ENCODE measurements around the gene RASGEF1C.

The RASGEF1C gene

DNA sequence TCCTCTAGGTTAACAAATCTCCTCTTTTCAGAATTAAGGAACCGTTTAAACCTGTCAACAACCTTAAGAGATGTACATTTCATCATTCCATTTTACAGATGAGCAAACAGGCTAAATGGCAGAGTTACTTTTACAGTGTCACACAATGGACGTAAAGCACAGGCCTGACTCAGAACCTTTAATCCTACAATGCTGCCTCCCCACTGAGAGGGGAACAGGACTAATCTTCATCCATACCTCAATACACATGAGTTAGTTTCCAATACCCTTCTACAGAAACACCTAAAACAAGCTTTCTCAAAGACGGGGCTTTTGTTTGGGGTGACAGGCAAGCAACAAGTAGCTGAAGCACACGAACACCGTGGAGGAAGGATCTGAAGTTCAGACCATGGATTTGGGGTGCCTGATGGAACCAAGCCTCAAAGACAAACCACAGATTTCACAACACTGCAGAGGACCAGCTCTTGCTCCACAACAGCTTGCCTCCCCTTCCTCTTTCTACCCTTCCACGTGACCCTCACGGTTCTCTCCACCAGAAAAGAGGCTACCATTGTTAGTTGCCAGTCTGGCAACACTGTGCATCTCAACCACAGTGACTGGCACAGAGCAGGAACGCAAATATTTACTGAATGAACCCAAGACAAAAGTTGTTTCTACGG lies 139.3 kb downstream of the RASGEF1C start:
- Mint-ChIP-seq H3K4me1 (ENCODE audit: low read depth) (peaks cover 10% of the 10 kb centered on the region), H3K27ac (no peak overlapping the region), H3K9me3 (peaks cover 11% of the 10 kb centered on the region), H3K4me3 (peak overlapping the region; percentile 26), H3K36me3 (ENCODE audit: low read depth) (peaks cover 1% of the 10 kb centered on the region), H3K27me3 (ENCODE audit: low read depth) (peaks cover 52% of the 10 kb centered on the region)

DNA sequence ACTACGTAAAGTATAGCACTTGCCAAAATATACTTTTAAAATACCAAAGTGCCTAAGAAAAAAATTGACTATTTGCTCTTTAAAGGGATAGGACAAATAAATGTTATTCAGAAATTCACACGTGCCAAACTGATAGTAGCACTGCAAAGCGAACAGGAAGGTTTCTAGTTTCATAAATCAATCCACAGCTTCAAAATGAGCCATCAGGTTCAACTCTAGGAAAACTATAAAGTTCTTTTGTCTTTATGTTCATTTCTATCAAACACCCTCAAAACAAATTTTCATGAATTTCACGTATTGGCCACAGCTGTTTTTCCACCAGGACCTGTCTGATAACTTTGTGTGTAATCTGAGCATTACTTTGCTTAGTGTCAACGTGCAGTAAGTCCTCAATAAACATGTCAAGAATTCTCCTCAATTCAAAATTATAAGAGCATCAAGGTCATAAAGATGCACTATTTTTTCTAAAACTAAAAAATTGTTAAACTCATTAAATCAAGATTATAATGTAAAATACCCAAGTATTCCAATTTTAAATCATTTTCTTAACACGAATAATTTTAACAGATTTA lies 140.4 kb downstream of the RASGEF1C start:
- H3K4me3 Mint-ChIP-seq = no peak overlapping the region
- peaks cover 42% of the 10 kb centered on the region for H3K27me3 Mint-ChIP-seq (ENCODE audit: low read depth)
- peaks cover 10% of the 10 kb centered on the region for H3K4me1 Mint-ChIP-seq (ENCODE audit: low read depth)
- H3K36me3 Mint-ChIP-seq (ENCODE audit: low read depth) = peaks cover 1% of the 10 kb centered on the region
- peaks cover 8% of the 10 kb centered on the region for H3K9me3 Mint-ChIP-seq
- H3K27ac Mint-ChIP-seq = no peak overlapping the region

DNA sequence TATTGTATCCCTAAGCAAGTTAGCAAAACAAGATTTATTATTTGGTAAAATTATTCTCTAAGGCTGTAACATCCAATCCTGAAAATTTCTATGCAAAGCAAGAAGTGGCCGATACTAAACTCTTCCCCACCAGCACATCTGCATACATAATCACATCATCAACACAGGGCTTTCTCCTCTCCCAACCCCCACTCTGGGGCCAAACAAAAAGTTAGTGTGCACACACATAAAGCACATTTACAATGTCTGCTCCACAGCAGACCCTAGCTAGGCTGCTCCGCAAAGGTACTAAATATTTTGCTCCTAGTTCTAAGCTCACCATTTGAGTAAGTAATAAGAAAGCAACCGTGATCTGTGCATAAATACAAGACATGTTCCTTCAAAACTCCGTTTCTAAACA lies 141.0 kb downstream of the RASGEF1C start:
- H3K4me1 Mint-ChIP-seq (ENCODE audit: low read depth) = peaks cover 10% of the 10 kb centered on the region
- H3K9me3 Mint-ChIP-seq = peaks cover 6% of the 10 kb centered on the region
- H3K4me3 Mint-ChIP-seq = no peak overlapping the region
- H3K27ac Mint-ChIP-seq = no peak overlapping the region
- H3K27me3 Mint-ChIP-seq (ENCODE audit: low read depth) = peaks cover 40% of the 10 kb centered on the region
- peaks cover 1% of the 10 kb centered on the region for H3K36me3 Mint-ChIP-seq (ENCODE audit: low read depth)

DNA sequence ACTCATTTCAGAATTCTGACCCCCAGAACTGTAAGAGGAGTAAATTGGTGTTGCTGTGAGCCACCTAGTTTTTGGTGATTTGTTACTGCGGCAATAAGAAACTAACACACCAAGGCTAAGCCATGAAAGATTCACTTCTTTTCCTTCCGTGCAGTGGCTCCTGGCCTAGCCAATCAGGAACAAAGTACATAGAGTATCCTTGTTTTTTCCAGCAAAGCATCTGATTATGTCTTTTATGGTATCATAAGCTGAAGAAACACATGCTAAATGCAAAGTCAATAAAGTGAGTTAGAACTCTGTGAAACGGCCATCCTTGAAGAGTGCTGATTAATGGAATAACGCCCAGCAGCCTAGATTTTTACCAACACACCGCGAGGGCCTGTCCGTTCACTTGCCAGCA lies 148.8 kb downstream of the RASGEF1C start:
- H3K9me3 Mint-ChIP-seq = no peaks in the 10 kb centered on the region
- H3K4me3 Mint-ChIP-seq = no peak overlapping the region
- no peaks in the 10 kb centered on the region for H3K4me1 Mint-ChIP-seq (ENCODE audit: low read depth)
- H3K27ac Mint-ChIP-seq = no peak overlapping the region
- peaks cover 3% of the 10 kb centered on the region for H3K27me3 Mint-ChIP-seq (ENCODE audit: low read depth)
- no peaks in the 10 kb centered on the region for H3K36me3 Mint-ChIP-seq (ENCODE audit: low read depth)

DNA sequence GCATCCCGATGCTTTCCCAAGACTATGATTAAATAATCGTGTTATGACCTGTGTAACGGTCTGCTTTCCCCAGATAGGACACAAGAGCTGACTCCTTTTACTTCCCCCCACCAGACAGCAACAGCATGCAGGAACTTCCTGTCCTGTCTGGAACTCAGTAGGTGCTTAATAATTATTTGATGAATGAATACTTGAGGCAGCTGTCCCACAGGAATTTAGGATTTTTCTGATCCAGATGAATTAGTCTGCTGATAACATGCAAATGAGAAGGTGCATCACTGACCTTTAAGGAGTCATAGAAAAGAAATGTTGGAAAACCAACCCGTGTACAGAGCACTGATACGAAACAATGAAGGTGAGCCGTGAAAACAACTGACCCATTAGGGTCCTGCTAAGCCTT lies 149.7 kb downstream of the RASGEF1C start:
- Mint-ChIP-seq H3K27me3 (ENCODE audit: low read depth) (peaks cover 3% of the 10 kb centered on the region), H3K4me3 (no peak overlapping the region), H3K4me1 (ENCODE audit: low read depth) (no peaks in the 10 kb centered on the region), H3K9me3 (no peaks in the 10 kb centered on the region), H3K27ac (no peak overlapping the region), H3K36me3 (ENCODE audit: low read depth) (no peaks in the 10 kb centered on the region)

DNA sequence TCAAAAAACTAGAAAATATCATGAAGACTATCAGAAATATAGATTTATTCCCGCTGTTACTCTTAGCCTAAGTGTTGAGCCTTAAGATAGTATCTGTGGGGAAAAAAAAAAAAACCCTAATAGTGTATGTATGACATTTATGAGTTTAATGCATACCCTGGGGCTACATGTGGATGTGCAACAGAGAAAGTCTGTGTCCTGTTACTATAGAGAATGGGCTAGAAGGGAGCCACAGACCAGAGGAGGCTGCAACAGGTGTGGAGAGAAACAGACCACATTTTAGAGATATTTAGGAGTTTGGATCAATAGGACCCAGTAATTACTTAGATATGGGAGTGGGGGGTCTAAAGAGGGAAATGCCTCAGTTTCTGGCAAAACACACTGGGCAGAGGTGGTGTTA lies 152.9 kb downstream of the RASGEF1C start:
- no peaks in the 10 kb centered on the region for H3K36me3 Mint-ChIP-seq (ENCODE audit: low read depth)
- no peak overlapping the region for H3K4me3 Mint-ChIP-seq
- peaks cover 3% of the 10 kb centered on the region for H3K27me3 Mint-ChIP-seq (ENCODE audit: low read depth)
- no peaks in the 10 kb centered on the region for H3K9me3 Mint-ChIP-seq
- H3K4me1 Mint-ChIP-seq (ENCODE audit: low read depth) = no peaks in the 10 kb centered on the region
- no peak overlapping the region for H3K27ac Mint-ChIP-seq

DNA sequence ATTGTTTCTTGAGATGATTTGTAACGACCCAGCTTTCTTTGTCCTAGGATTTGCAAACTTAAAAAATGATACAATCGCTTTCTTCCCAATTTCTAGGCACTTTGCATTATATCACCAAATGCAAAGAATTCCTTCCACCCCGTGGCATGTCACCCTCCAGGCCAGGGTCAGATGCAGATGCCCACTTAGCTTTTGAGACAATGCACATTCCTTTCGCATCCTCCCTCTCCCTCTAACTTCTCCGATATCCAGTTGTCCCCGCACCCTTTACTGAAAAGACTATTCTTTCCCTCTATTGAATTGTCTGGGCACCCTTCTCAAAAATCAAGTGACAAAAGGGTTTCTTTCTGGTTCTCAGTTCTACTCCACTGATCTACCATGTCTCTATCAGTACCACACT lies 154.8 kb downstream of the RASGEF1C start:
- H3K36me3 Mint-ChIP-seq (ENCODE audit: low read depth) = no peaks in the 10 kb centered on the region
- H3K27me3 Mint-ChIP-seq (ENCODE audit: low read depth) = peaks cover 3% of the 10 kb centered on the region
- H3K4me1 Mint-ChIP-seq (ENCODE audit: low read depth) = no peaks in the 10 kb centered on the region
- H3K9me3 Mint-ChIP-seq = no peaks in the 10 kb centered on the region
- H3K4me3 Mint-ChIP-seq = no peak overlapping the region
- H3K27ac Mint-ChIP-seq = no peak overlapping the region

DNA sequence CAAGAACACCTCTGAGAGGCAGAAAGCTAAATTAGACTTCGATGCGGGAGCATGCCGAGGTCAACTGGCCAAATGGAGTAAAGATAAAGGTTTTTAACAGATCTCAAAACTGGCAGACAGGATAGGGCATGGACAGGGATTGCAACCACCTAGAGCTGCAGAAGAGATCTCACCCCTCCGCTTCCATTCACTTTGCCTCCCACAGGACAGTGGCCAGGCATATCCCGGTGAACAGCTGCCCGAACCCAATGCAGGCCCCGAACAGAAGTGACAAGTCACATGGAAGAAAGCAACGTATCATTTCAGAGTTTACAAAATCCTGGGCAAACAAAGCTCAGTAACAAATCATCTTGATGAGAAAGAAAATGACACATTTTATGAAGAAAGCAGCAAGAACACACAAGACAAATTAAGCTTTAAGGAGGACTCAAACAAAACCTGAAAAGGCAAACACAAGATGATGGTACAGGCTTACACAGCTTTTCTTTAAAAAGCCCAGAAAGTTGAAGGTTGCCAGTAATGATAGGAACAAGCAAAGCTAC lies 155.9 kb downstream of the RASGEF1C start:
- H3K4me3 Mint-ChIP-seq = no peak overlapping the region
- no peaks in the 10 kb centered on the region for H3K36me3 Mint-ChIP-seq (ENCODE audit: low read depth)
- H3K9me3 Mint-ChIP-seq = no peaks in the 10 kb centered on the region
- H3K4me1 Mint-ChIP-seq (ENCODE audit: low read depth) = no peaks in the 10 kb centered on the region
- H3K27me3 Mint-ChIP-seq (ENCODE audit: low read depth) = peaks cover under 1% of the 10 kb centered on the region
- H3K27ac Mint-ChIP-seq = no peak overlapping the region

DNA sequence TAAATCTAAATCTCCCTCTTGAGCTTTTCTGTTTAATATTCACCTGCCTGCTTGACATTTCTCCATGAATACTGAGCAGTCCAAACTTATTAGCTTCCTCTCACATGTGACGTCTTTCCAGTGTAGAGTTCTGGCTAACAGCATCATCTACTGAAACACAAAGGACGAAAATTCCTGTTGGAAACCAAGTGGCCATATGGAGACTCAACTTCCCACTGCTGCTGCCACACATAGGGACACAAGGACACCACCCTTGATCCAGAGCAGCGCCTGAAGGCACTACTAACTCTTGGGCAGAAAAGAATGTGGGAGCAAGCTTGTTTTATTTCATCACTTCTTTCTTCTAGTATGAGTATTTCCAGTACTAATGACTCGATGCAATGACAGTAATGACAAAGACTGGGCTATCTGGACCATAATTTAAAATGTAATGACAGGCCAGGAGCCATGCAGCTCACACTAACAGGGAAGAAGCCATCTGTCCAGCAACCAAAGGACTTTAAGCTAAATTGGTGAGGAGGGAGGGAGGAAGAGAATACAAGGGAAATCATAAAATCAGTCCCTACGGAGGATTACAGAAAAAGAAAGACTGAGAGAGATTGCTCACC lies 156.7 kb downstream of the RASGEF1C start:
- Mint-ChIP-seq H3K27ac (no peak overlapping the region), H3K9me3 (no peaks in the 10 kb centered on the region), H3K4me1 (ENCODE audit: low read depth) (no peaks in the 10 kb centered on the region), H3K36me3 (ENCODE audit: low read depth) (no peaks in the 10 kb centered on the region), H3K27me3 (ENCODE audit: low read depth) (no peaks in the 10 kb centered on the region), H3K4me3 (no peak overlapping the region)
